Keratinocyte (primary cell): ENCODE data around the gene KCNH6. TPM values are rescaled to one million over a fixed set of nuclear protein-coding genes. Genes with fewer than 3 reads are reported as not detected.

Source experiments
- DNase-seq: peaks from one replicate; pipeline ENCODE4 v3.0.0-alpha.2; 2011; ENCODE audit warnings: low read depth, missing footprints, low spot score
- FAIRE-seq: peaks from 2 replicates; lab custom pipeline; 2011; peaks lifted over from hg19 to GRCh38; lab: Jason Lieb, UNC
- H2AFZ ChIP-seq: 2 replicates; pipeline ENCODE4 v1.6.0; 2012; ENCODE audit warnings: low read length, control low read depth, inconsistent platforms; ENCODE audit not compliant: control insufficient read depth
- H3K27ac ChIP-seq: 2 replicates; pipeline ENCODE4 v1.5.1; 2011; ENCODE audit warnings: low read length; ENCODE audit not compliant: control insufficient read depth, insufficient read depth
- H3K27me3 ChIP-seq: 3 replicates; pipeline ENCODE4 v1.6.0; 2011; ENCODE audit warnings: low read length; ENCODE audit not compliant: control insufficient read depth, insufficient read depth; ENCODE audit errors: extremely low read depth
- H3K36me3 ChIP-seq, 2 experiments: 2 replicates in 1 of 2; 3 replicates in 1 of 2; pipeline ENCODE4 v1.5.1; 2011; ENCODE audit warnings: low read length in 2 of 2, mild to moderate bottlenecking in 1 of 2; ENCODE audit not compliant: control insufficient read depth in 2 of 2, insufficient read depth in 2 of 2; ENCODE audit errors: extremely low read depth in 1 of 2
- H3K4me1 ChIP-seq: 3 replicates; pipeline ENCODE4 v1.5.1; 2011; ENCODE audit warnings: low read length; ENCODE audit not compliant: control insufficient read depth, insufficient read depth; ENCODE audit errors: extremely low read depth
- H3K4me2 ChIP-seq: 3 replicates; pipeline ENCODE4 v1.6.0; 2011; ENCODE audit warnings: low read depth, low read length; ENCODE audit not compliant: control insufficient read depth, insufficient read depth; ENCODE audit errors: extremely low read depth
- H3K4me3 ChIP-seq, 3 experiments: fragments of 200-600 bp in 1 of 3; sonication (generic) in 1 of 3; 2 replicates in 2 of 3; 3 replicates in 1 of 3; pipeline ENCODE4 v1.5.1; 2011 to 2016; ENCODE audit warnings: low read length in 3 of 3, mild to moderate bottlenecking in 3 of 3, control low read depth in 2 of 3, inconsistent platforms in 1 of 3, low read depth in 1 of 3, mixed read lengths in 1 of 3, mixed run types in 1 of 3, moderate library complexity in 1 of 3; ENCODE audit not compliant: control insufficient read depth in 2 of 3, insufficient read depth in 2 of 3; ENCODE audit errors: extremely low read depth in 1 of 3
- H3K79me2 ChIP-seq: 2 replicates; pipeline ENCODE4 v1.6.0; 2012; ENCODE audit warnings: low read length; ENCODE audit not compliant: control insufficient read depth, insufficient read depth
- H3K9ac ChIP-seq: 3 replicates; pipeline ENCODE4 v1.6.0; 2011; ENCODE audit warnings: low read length; ENCODE audit not compliant: control insufficient read depth, insufficient read depth; ENCODE audit errors: extremely low read depth
- H3K9me1 ChIP-seq: 3 replicates; pipeline ENCODE4 v1.6.0; 2011; ENCODE audit warnings: low read length; ENCODE audit not compliant: control insufficient read depth, insufficient read depth; ENCODE audit errors: extremely low read depth
- H3K9me3 ChIP-seq: 2 replicates; pipeline ENCODE4 v1.5.1; 2012; ENCODE audit warnings: low read depth, low read length; ENCODE audit not compliant: control insufficient read depth
- H4K20me1 ChIP-seq: 3 replicates; pipeline ENCODE4 v1.6.0; 2011; ENCODE audit warnings: low read length; ENCODE audit not compliant: control insufficient read depth, insufficient read depth; ENCODE audit errors: extremely low read depth
- EZH2 ChIP-seq: IDR thresholded peaks from one replicate; pipeline ENCODE4 v1.6.1; 2012; ENCODE audit warnings: inconsistent platforms, mild to moderate bottlenecking, low read length, moderate library complexity
- dilution Hi-C: fragments of 300-500 bp; cut with MboI; formaldehyde crosslinking; loops from one replicate; pipeline ENCODE4 v1.7.0; 2020; ENCODE audit warnings: low sequenced_read_pairs; ENCODE audit not compliant: extremely low pct_ligation_motif_present
- polyA plus RNA-seq, 5 experiments: library from polyadenylated mRNA; depleted of rRNA in 3 of 5; stranded (reverse) in 3 of 5; stranded (forward) in 1 of 5; unstranded in 1 of 5; fragments of >200 nt; gene quantifications; 1 replicate in 1 of 5; 2 replicates in 3 of 5; 3 replicates in 1 of 5; pipeline versions ENCODE4 v1.2.1 to v1.2.3, GENCODE V29; 2011 to 2012; ENCODE audit warnings: missing spikeins in 2 of 5, low read depth in 1 of 5, low replicate concordance in 1 of 5
- TF ChIP-seq, protein P1 (sequence below), 3 experiments: IDR thresholded peaks in 1 of 3; conservative IDR thresholded peaks in 1 of 3; optimal IDR thresholded peaks in 1 of 3; 2 replicates in 2 of 3; 3 replicates in 1 of 3; pipeline versions ENCODE3 to v1.5.1; 2011; ENCODE audit warnings: low read length in 3 of 3, mild to moderate bottlenecking in 3 of 3, moderate library complexity in 2 of 3, control low read depth in 1 of 3, inconsistent platforms in 1 of 3; ENCODE audit not compliant: insufficient read depth in 2 of 3; ENCODE audit errors: extremely low read depth in 1 of 3

Gene KCNH6
- polyA plus RNA-seq, 1 donor (not counting 4 experiments of a cell fraction or from before 2014, with no cell fraction given): not detected

DNA sequence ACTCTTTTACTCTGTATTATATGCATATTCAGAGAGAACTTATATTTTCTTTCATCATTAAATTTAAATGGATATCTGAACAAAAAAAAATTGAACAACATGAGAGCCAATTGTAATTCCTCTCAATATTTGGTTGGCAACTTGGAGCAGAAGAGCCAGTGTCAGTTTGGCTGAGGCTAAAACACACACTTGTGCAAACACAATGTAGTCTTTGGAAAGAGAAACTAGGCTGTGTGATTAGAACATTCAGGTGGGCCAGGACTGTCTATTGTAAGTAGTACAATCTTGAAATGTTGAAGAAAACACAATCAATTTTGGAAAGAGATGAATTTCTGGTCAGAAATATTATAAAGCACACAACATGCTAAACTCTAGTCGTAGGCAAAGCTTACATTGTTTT lies 44.1 kb downstream of the KCNH6 start:
- dilution Hi-C loops: no loop called here
- H3K36me3 ChIP-seq: peaks cover 0 to 2% of the 10 kb centered on the region in 2 experiments
- H3K9ac ChIP-seq: no peak overlapping the region
- FAIRE-seq (no peak), DNase-seq (no peak)
- H2AFZ ChIP-seq: no peak overlapping the region
- H3K9me3 ChIP-seq: no peaks in the 10 kb centered on the region
- H3K27me3 ChIP-seq: no peaks in the 10 kb centered on the region
- H3K9me1 ChIP-seq: no peaks in the 10 kb centered on the region
- TF ChIP-seq EZH2: no peak
- TF ChIP-seq, protein P1, sequence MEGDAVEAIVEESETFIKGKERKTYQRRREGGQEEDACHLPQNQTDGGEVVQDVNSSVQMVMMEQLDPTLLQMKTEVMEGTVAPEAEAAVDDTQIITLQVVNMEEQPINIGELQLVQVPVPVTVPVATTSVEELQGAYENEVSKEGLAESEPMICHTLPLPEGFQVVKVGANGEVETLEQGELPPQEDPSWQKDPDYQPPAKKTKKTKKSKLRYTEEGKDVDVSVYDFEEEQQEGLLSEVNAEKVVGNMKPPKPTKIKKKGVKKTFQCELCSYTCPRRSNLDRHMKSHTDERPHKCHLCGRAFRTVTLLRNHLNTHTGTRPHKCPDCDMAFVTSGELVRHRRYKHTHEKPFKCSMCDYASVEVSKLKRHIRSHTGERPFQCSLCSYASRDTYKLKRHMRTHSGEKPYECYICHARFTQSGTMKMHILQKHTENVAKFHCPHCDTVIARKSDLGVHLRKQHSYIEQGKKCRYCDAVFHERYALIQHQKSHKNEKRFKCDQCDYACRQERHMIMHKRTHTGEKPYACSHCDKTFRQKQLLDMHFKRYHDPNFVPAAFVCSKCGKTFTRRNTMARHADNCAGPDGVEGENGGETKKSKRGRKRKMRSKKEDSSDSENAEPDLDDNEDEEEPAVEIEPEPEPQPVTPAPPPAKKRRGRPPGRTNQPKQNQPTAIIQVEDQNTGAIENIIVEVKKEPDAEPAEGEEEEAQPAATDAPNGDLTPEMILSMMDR (optimal IDR thresholded peaks at IDR 0.05 in 1 of 3, IDR thresholded peaks at IDR 0.05 in 1 of 3, conservative IDR thresholded peaks at IDR 0.05 in 1 of 3; ENCODE audit: extremely low read depth in 1 of 3, insufficient read depth in 2 of 3, low read length in 3 of 3): no peak
- H3K4me3 ChIP-seq: no peak overlapping the region
- H3K4me1 ChIP-seq: peaks cover 6% of the 10 kb centered on the region
- peaks cover 10% of the 10 kb centered on the region for H4K20me1 ChIP-seq
- H3K27ac ChIP-seq: no peak overlapping the region
- H3K79me2 ChIP-seq: peaks cover 61% of the 10 kb centered on the region
- H3K4me2 ChIP-seq: no peak overlapping the region

DNA sequence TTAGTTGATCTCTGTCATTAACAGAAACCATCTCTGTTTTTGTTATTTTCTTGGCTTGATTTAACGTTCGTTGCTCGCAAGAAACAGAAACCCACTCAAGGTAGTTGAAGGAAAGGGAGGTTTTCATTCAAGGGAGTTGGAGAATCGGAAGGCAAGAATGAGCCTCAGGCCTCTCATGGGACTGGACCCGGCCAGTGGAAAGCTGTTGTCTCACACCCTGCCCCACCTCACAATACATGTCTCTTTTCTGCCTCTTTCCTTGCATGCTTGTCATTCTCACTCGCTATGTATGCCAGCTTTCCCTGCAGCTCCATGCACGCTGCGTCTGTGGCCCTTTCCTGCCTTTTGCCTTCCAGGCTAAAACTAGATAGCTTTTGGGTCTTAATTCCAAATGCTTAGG lies 45.4 kb downstream of the KCNH6 start:
- Histone ChIP-seq H3K27me3 (no peaks in the 10 kb centered on the region), H3K36me3 (peaks cover 0 to 2% of the 10 kb centered on the region in 2 experiments), H3K4me1 (peaks cover 6% of the 10 kb centered on the region), H3K27ac (no peak overlapping the region), H3K4me2 (no peak overlapping the region), H3K9me1 (no peaks in the 10 kb centered on the region), H3K9me3 (no peaks in the 10 kb centered on the region), H3K9ac (no peak overlapping the region), H2AFZ (no peak overlapping the region), H3K79me2 (peaks cover 63% of the 10 kb centered on the region), H3K4me3 (no peak overlapping the region), H4K20me1 (peaks cover 11% of the 10 kb centered on the region)
- DNase-seq: no peak
- TF ChIP-seq EZH2: no peak
- TF ChIP-seq, protein P1 (optimal IDR thresholded peaks at IDR 0.05 in 1 of 3, IDR thresholded peaks at IDR 0.05 in 1 of 3, conservative IDR thresholded peaks at IDR 0.05 in 1 of 3; ENCODE audit: extremely low read depth in 1 of 3, insufficient read depth in 2 of 3, low read length in 3 of 3): no peak
- dilution Hi-C loops: no loop called here
- no peak for FAIRE-seq
